T-helper 17 cell (primary cell): ENCODE results near the gene TMPRSS9. TPM values are rescaled to one million over a fixed set of nuclear protein-coding genes. Genes with fewer than 3 reads are reported as not detected.
"Not testable (repeated sequence)": the region's sequence is repeated elsewhere in the genome, so short reads cannot be mapped to it uniquely, and the experiment has no call there.

Source experiments
- ATAC-seq: fragments of 150-1000 bp; cut with Tn5 transposase; 2 replicates; pipeline ENCODE4 v1.10.0; 2021; ENCODE audit warnings: mild to moderate bottlenecking, moderate library complexity
- DNase-seq, 3 donors: peaks; one replicate each; pipeline versions ENCODE4 v3.0.0 to v3.0.0-alpha.2; 2020 to 2021
- H3K9me3 ChIP-seq: one replicate; pipeline ENCODE4 v1.7.0; 2013; ENCODE audit warnings: low read length, mild to moderate bottlenecking; ENCODE audit not compliant: control insufficient read depth, poor library complexity, severe bottlenecking
- H3K27ac Mint-ChIP-seq: one replicate; pipeline ENCODE4 v1.8.0; 2022; ENCODE audit warnings: mild to moderate bottlenecking, moderate library complexity, mixed read lengths
- H3K27me3 Mint-ChIP-seq: one replicate; pipeline ENCODE4 v1.8.0; 2022; ENCODE audit warnings: mixed read lengths
- H3K36me3 Mint-ChIP-seq: one replicate; pipeline ENCODE4 v1.8.0; 2022; ENCODE audit warnings: low read depth, mixed read lengths
- H3K4me1 Mint-ChIP-seq: one replicate; pipeline ENCODE4 v1.8.0; 2022; ENCODE audit warnings: mild to moderate bottlenecking, mixed read lengths
- H3K4me3 Mint-ChIP-seq: one replicate; pipeline ENCODE4 v1.8.0; 2022; ENCODE audit warnings: mild to moderate bottlenecking, moderate library complexity, mixed read lengths
- total RNA-seq, 4 donors: library from RNA in 2 of 4; stranded (reverse) in 2 of 4; gene quantifications; one replicate each; pipeline ENCODE4 v1.2.3 and lab custom pipeline; 2022 to 2026

Gene TMPRSS9
- total RNA-seq, 2 donors from 2014 or later: not detected

- Mint-ChIP-seq H3K4me1 (peaks cover 16% of the 10 kb centered on the region), H3K27ac (no peak overlapping the region)
These were observed 100.2 kb downstream of the TMPRSS9 start for GRCh38 chr19:2460245-2460644.

GRCh38 chr19:2461751-2462634 is 101.9 kb downstream of the TMPRSS9 start:
- peak; percentile 85 for ATAC-seq
- Mint-ChIP-seq H3K27me3 (no peaks in the 10 kb centered on the region), H3K36me3 (no peaks in the 10 kb centered on the region), H3K4me3 (peak overlapping the region; percentile 87), H3K4me1 (peaks cover 12% of the 10 kb centered on the region), H3K27ac (no peak overlapping the region)
- H3K9me3 ChIP-seq: no peaks in the 10 kb centered on the region
- peak; percentile 34 to 43 (median 35) for DNase-seq

More at GRCh38 chr19:2460245-2460644, 100.2 kb downstream of the TMPRSS9 start:
- peak overlapping the region; percentile 12 for H3K4me3 Mint-ChIP-seq
- no peaks in the 10 kb centered on the region for H3K27me3 Mint-ChIP-seq
- H3K9me3 ChIP-seq: no peaks in the 10 kb centered on the region
- DNase-seq (no peak), ATAC-seq (no peak)
- H3K36me3 Mint-ChIP-seq: no peaks in the 10 kb centered on the region

GRCh38 chr19:2462635-2463421 is 102.8 kb downstream of the TMPRSS9 start:
- Mint-ChIP-seq H3K27ac (no peak overlapping the region), H3K27me3 (no peaks in the 10 kb centered on the region), H3K4me3 (no peak overlapping the region), H3K36me3 (no peaks in the 10 kb centered on the region), H3K4me1 (peaks cover 9% of the 10 kb centered on the region)
- ATAC-seq: no peak
- no peaks in the 10 kb centered on the region for H3K9me3 ChIP-seq
- DNase-seq: no peak

GRCh38 chr19:2463694-2464093 is 103.6 kb downstream of the TMPRSS9 start:
- H3K4me3 Mint-ChIP-seq, DNase-seq, H3K27ac Mint-ChIP-seq, H3K4me1 Mint-ChIP-seq, H3K27me3 Mint-ChIP-seq, H3K36me3 Mint-ChIP-seq, ATAC-seq, H3K9me3 ChIP-seq: not testable (repeated sequence)

- H3K27me3 Mint-ChIP-seq: no peaks in the 10 kb centered on the region
- peaks cover 9% of the 10 kb centered on the region for H3K4me1 Mint-ChIP-seq
- no peak overlapping the region for H3K4me3 Mint-ChIP-seq
- ATAC-seq (no peak), DNase-seq (no peak)
- no peaks in the 10 kb centered on the region for H3K9me3 ChIP-seq
- H3K36me3 Mint-ChIP-seq: no peaks in the 10 kb centered on the region
- H3K27ac Mint-ChIP-seq: no peak overlapping the region
These were observed 104.3 kb downstream of the TMPRSS9 start for GRCh38 chr19:2464389-2464788.

GRCh38 chr19:2468596-2468995 is 108.5 kb downstream of the TMPRSS9 start:
- Mint-ChIP-seq H3K4me1 (no peaks in the 10 kb centered on the region), H3K4me3 (no peak overlapping the region), H3K27ac (no peak overlapping the region), H3K36me3 (no peaks in the 10 kb centered on the region), H3K27me3 (no peaks in the 10 kb centered on the region)
- H3K9me3 ChIP-seq: no peaks in the 10 kb centered on the region
- no peak for ATAC-seq
- no peak for DNase-seq

- ATAC-seq: no peak
- Mint-ChIP-seq H3K4me3 (no peak overlapping the region), H3K36me3 (no peaks in the 10 kb centered on the region), H3K4me1 (no peaks in the 10 kb centered on the region), H3K27ac (no peak overlapping the region), H3K27me3 (no peaks in the 10 kb centered on the region)
- no peaks in the 10 kb centered on the region for H3K9me3 ChIP-seq
- no peak for DNase-seq
These were observed 109.2 kb downstream of the TMPRSS9 start for GRCh38 chr19:2469102-2469914.

- not testable (repeated sequence) for H3K27me3 Mint-ChIP-seq, H3K9me3 ChIP-seq, ATAC-seq, H3K4me1 Mint-ChIP-seq, DNase-seq, H3K36me3 Mint-ChIP-seq, H3K27ac Mint-ChIP-seq, H3K4me3 Mint-ChIP-seq
These were observed 109.8 kb downstream of the TMPRSS9 start for GRCh38 chr19:2469915-2470200.

- H3K27ac Mint-ChIP-seq: peak overlapping the region; percentile 95
- ATAC-seq (peak; percentile 49), DNase-seq (peak; percentile 79 to 85 (median 83))
- H3K4me3 Mint-ChIP-seq: peak overlapping the region; percentile 96
- no peaks in the 10 kb centered on the region for H3K27me3 Mint-ChIP-seq
- no peaks in the 10 kb centered on the region for H3K9me3 ChIP-seq
- H3K36me3 Mint-ChIP-seq: peaks cover 5% of the 10 kb centered on the region
- peaks cover 25% of the 10 kb centered on the region for H3K4me1 Mint-ChIP-seq
These were observed 114.4 kb downstream of the TMPRSS9 start for GRCh38 chr19:2474232-2475017.

- Mint-ChIP-seq H3K4me3 (peak overlapping the region; percentile 96), H3K36me3 (peaks cover 5% of the 10 kb centered on the region), H3K4me1 (peaks cover 29% of the 10 kb centered on the region), H3K27me3 (no peaks in the 10 kb centered on the region), H3K27ac (peak overlapping the region; percentile 95)
- peak; percentile 32 to 45 (median 37) for DNase-seq
- peak; percentile 14 for ATAC-seq
- no peaks in the 10 kb centered on the region for H3K9me3 ChIP-seq
These were observed 115.1 kb downstream of the TMPRSS9 start for GRCh38 chr19:2475018-2475701.
